Skeletal muscle tissue (tissue), 4 donors: ENCODE results near the gene FBXO4. TPM values are rescaled to one million over a fixed set of nuclear protein-coding genes. Genes with fewer than 3 reads are reported as not detected.

ENCODE experiments used
- H3K27ac ChIP-seq: one replicate; pipeline ENCODE4 v1.7.0; 2013; ENCODE audit warnings: mild to moderate bottlenecking, low read depth, low read length, inconsistent platforms
- H3K27me3 ChIP-seq, 3 donors: one replicate each; pipeline ENCODE4 v1.7.0; 2013; ENCODE audit warnings: low read length in 3 of 3; ENCODE audit not compliant: control insufficient read depth in 3 of 3, insufficient read depth in 3 of 3
- H3K36me3 ChIP-seq, 3 donors: one replicate each; pipeline ENCODE4 v1.7.0; 2013; ENCODE audit warnings: low read length in 3 of 3; ENCODE audit not compliant: control insufficient read depth in 3 of 3, insufficient read depth in 3 of 3
- H3K4me1 ChIP-seq, 3 donors: one replicate each; pipeline ENCODE4 v1.7.0; 2013; ENCODE audit warnings: low read length in 3 of 3, mild to moderate bottlenecking in 3 of 3; ENCODE audit not compliant: control insufficient read depth in 3 of 3, insufficient read depth in 3 of 3
- H3K4me3 ChIP-seq, 3 donors: one replicate each; pipeline ENCODE4 v1.7.0; 2013; ENCODE audit warnings: low read length in 3 of 3
- H3K9ac ChIP-seq, 3 donors: one replicate each; pipeline ENCODE4 v1.7.0; 2013; ENCODE audit warnings: low read length in 3 of 3, mild to moderate bottlenecking in 3 of 3, moderate library complexity in 2 of 3, low read depth in 1 of 3
- H3K9me3 ChIP-seq, 3 donors: one replicate each; pipeline ENCODE4 v1.7.0; 2013; ENCODE audit warnings: low read length in 3 of 3; ENCODE audit not compliant: control insufficient read depth in 3 of 3
- total RNA-seq: library from RNA; depleted of rRNA; stranded (reverse); fragments of >200 nt; gene quantifications from one replicate; pipeline ENCODE4 v1.2.3, GENCODE V29; 2014
- donor health status: Osteomylitis.

Gene FBXO4
- 8.4 TPM for total RNA-seq

- peaks cover 5 to 8% (median 6%) of the 10 kb centered on the region in 3 donors for H3K4me1 ChIP-seq
- H3K9ac ChIP-seq = peak within 1 kb of the TSS; percentile 89 to 95 (median 91)
- no peaks in the 10 kb centered on the region for H3K27me3 ChIP-seq
- peak within 1 kb of the TSS; percentile 93 for H3K27ac ChIP-seq
- no peaks in the 10 kb centered on the region for H3K9me3 ChIP-seq
- H3K4me3 ChIP-seq = peak within 1 kb of the TSS; percentile 70 to 94 (median 85)
- H3K36me3 ChIP-seq = peaks cover 2 to 17% (median 3%) of the 10 kb centered on the region in 3 donors
These were observed at the start of gene FBXO4 for GRCh38 chr5:41924872-41925554. Gene FBXO4, plus strand, starts transcription at chr5:41925281. Its CDS starts 29 bp downstream, at chr5:41925310.

- Histone ChIP-seq H3K4me3 (no peak overlapping the region), H3K36me3 (no peaks in the 10 kb centered on the region), H3K9me3 (no peaks in the 10 kb centered on the region), H3K27ac (no peak overlapping the region), H3K27me3 (no peaks in the 10 kb centered on the region), H3K4me1 (peaks cover 0 to 4% (median 0%) of the 10 kb centered on the region in 3 donors), H3K9ac (no peak overlapping the region)
These were observed 48.4 kb upstream of the FBXO4 start for GRCh38 chr5:41876678-41877077.

GRCh38 chr5:41877408-41877807 lies 47.7 kb upstream of the FBXO4 start:
- H3K27me3 ChIP-seq = no peaks in the 10 kb centered on the region
- no peaks in the 10 kb centered on the region for H3K36me3 ChIP-seq

GRCh38 chr5:41878173-41878572 lies 46.9 kb upstream of the FBXO4 start:
- Histone ChIP-seq H3K4me1 (no peaks in the 10 kb centered on the region), H3K27ac (no peak overlapping the region), H3K4me3 (no peak overlapping the region)

More at GRCh38 chr5:41877408-41877807, 47.7 kb upstream of the FBXO4 start:
- H3K9me3 ChIP-seq = no peaks in the 10 kb centered on the region
- no peak overlapping the region for H3K4me3 ChIP-seq
- H3K27ac ChIP-seq = no peak overlapping the region
- no peak overlapping the region for H3K9ac ChIP-seq
- H3K4me1 ChIP-seq = no peaks in the 10 kb centered on the region

GRCh38 chr5:41878643-41879478 lies 46.2 kb upstream of the FBXO4 start:
- no peaks in the 10 kb centered on the region for H3K4me1 ChIP-seq

More at GRCh38 chr5:41878173-41878572, 46.9 kb upstream of the FBXO4 start:
- Histone ChIP-seq H3K27me3 (no peaks in the 10 kb centered on the region), H3K36me3 (no peaks in the 10 kb centered on the region), H3K9me3 (no peaks in the 10 kb centered on the region), H3K9ac (no peak overlapping the region)

GRCh38 chr5:41882765-41883164 lies 42.3 kb upstream of the FBXO4 start:
- Histone ChIP-seq H3K4me3 (no peak overlapping the region), H3K9ac (no peak overlapping the region), H3K27me3 (no peaks in the 10 kb centered on the region), H3K4me1 (no peaks in the 10 kb centered on the region), H3K27ac (no peak overlapping the region), H3K36me3 (no peaks in the 10 kb centered on the region), H3K9me3 (no peaks in the 10 kb centered on the region)

More at GRCh38 chr5:41878643-41879478, 46.2 kb upstream of the FBXO4 start:
- no peak overlapping the region for H3K27ac ChIP-seq
- no peaks in the 10 kb centered on the region for H3K36me3 ChIP-seq
- no peak overlapping the region for H3K9ac ChIP-seq
- H3K4me3 ChIP-seq = no peak overlapping the region
- no peaks in the 10 kb centered on the region for H3K27me3 ChIP-seq
- no peaks in the 10 kb centered on the region for H3K9me3 ChIP-seq

- Histone ChIP-seq H3K4me3 (no peak overlapping the region), H3K36me3 (no peaks in the 10 kb centered on the region), H3K27me3 (no peaks in the 10 kb centered on the region), H3K9me3 (no peaks in the 10 kb centered on the region), H3K4me1 (no peaks in the 10 kb centered on the region), H3K27ac (no peak overlapping the region), H3K9ac (no peak overlapping the region)
These were observed 41.8 kb upstream of the FBXO4 start for GRCh38 chr5:41883243-41883642.

GRCh38 chr5:41883936-41884335 lies 41.1 kb upstream of the FBXO4 start:
- Histone ChIP-seq H3K27me3 (no peaks in the 10 kb centered on the region), H3K4me3 (no peak overlapping the region), H3K9me3 (no peaks in the 10 kb centered on the region), H3K4me1 (no peaks in the 10 kb centered on the region), H3K27ac (no peak overlapping the region), H3K36me3 (no peaks in the 10 kb centered on the region), H3K9ac (no peak overlapping the region)

- H3K9me3 ChIP-seq = no peaks in the 10 kb centered on the region
- no peaks in the 10 kb centered on the region for H3K27me3 ChIP-seq
- H3K9ac ChIP-seq = no peak overlapping the region
- no peaks in the 10 kb centered on the region for H3K4me1 ChIP-seq
- no peaks in the 10 kb centered on the region for H3K36me3 ChIP-seq
- H3K27ac ChIP-seq = no peak overlapping the region
- no peak overlapping the region for H3K4me3 ChIP-seq
These were observed 39.8 kb upstream of the FBXO4 start for GRCh38 chr5:41885286-41885685.
